ENCODE data around the gene TMOD2. TPM values are rescaled to one million over a fixed set of nuclear protein-coding genes. Genes with fewer than 3 reads are reported as not detected.
"Not testable (repeated sequence)": the region's sequence is repeated elsewhere in the genome, so short reads cannot be mapped to it uniquely, and the experiment has no call there.

Gene TMOD2
- total RNA-seq, 1 donor, result 9.8 TPM

- H3K27ac ChIP-seq (ENCODE audit: low read depth, low read length), result no peak overlapping the region
- no peaks in the 10 kb centered on the region for H3K79me2 ChIP-seq (ENCODE audit: insufficient read depth, low read length)
- no peaks in the 10 kb centered on the region for H3K9me3 ChIP-seq (ENCODE audit: low read depth, low read length)
- no peaks in the 10 kb centered on the region for H4K20me1 ChIP-seq (ENCODE audit: insufficient read depth, low read length)
- no peak overlapping the region for H3K4me3 ChIP-seq (ENCODE audit: insufficient read depth, low read length)
- peak; percentile 62 for DNase-seq (ENCODE audit: insufficient read length, low spot score, missing footprints)
- H3K4me1 ChIP-seq (ENCODE audit: insufficient read depth, low read length), result no peaks in the 10 kb centered on the region
- H2AFZ ChIP-seq (ENCODE audit: low read length), result no peak overlapping the region
- no peak overlapping the region for H3K4me2 ChIP-seq (ENCODE audit: insufficient read depth, low read length)
- H3K36me3 ChIP-seq (ENCODE audit: insufficient read depth, low read length), result no peaks in the 10 kb centered on the region
- H3K27me3 ChIP-seq (ENCODE audit: insufficient read depth, low read length), result no peaks in the 10 kb centered on the region
- no peak for TF ChIP-seq CTCF (IDR thresholded peaks at IDR 0.05; ENCODE audit: extremely low read depth, low read depth, low read length)
Measured at GRCh38 chr15:51780636-51781035, 29.2 kb downstream of the TMOD2 start.

GRCh38 chr15:51781506-51781905 is 30.1 kb downstream of the TMOD2 start:
- DNase-seq (ENCODE audit: insufficient read length, low spot score, missing footprints), result no peak
- H3K4me2 ChIP-seq (ENCODE audit: insufficient read depth, low read length), result no peak overlapping the region
- no peaks in the 10 kb centered on the region for H3K4me1 ChIP-seq (ENCODE audit: insufficient read depth, low read length)
- H3K27me3 ChIP-seq (ENCODE audit: insufficient read depth, low read length), result no peaks in the 10 kb centered on the region
- H3K27ac ChIP-seq (ENCODE audit: low read depth, low read length), result no peak overlapping the region
- H2AFZ ChIP-seq (ENCODE audit: low read length), result no peak overlapping the region
- H3K4me3 ChIP-seq (ENCODE audit: insufficient read depth, low read length), result no peak overlapping the region
- no peaks in the 10 kb centered on the region for H3K36me3 ChIP-seq (ENCODE audit: insufficient read depth, low read length)
- H3K9me3 ChIP-seq (ENCODE audit: low read depth, low read length), result no peaks in the 10 kb centered on the region
- H3K79me2 ChIP-seq (ENCODE audit: insufficient read depth, low read length), result no peaks in the 10 kb centered on the region
- H4K20me1 ChIP-seq (ENCODE audit: insufficient read depth, low read length), result no peaks in the 10 kb centered on the region
- no peak for TF ChIP-seq CTCF (IDR thresholded peaks at IDR 0.05; ENCODE audit: extremely low read depth, low read depth, low read length)

GRCh38 chr15:51782357-51782896 is 31.0 kb downstream of the TMOD2 start:
- no peaks in the 10 kb centered on the region for H4K20me1 ChIP-seq (ENCODE audit: insufficient read depth, low read length)
- H3K4me3 ChIP-seq (ENCODE audit: insufficient read depth, low read length), result no peak overlapping the region
- no peaks in the 10 kb centered on the region for H3K36me3 ChIP-seq (ENCODE audit: insufficient read depth, low read length)
- H3K27ac ChIP-seq (ENCODE audit: low read depth, low read length), result no peak overlapping the region
- H2AFZ ChIP-seq (ENCODE audit: low read length), result no peak overlapping the region
- H3K4me1 ChIP-seq (ENCODE audit: insufficient read depth, low read length), result no peaks in the 10 kb centered on the region
- no peak overlapping the region for H3K4me2 ChIP-seq (ENCODE audit: insufficient read depth, low read length)
- H3K79me2 ChIP-seq (ENCODE audit: insufficient read depth, low read length), result no peaks in the 10 kb centered on the region
- no peaks in the 10 kb centered on the region for H3K9me3 ChIP-seq (ENCODE audit: low read depth, low read length)
- no peaks in the 10 kb centered on the region for H3K27me3 ChIP-seq (ENCODE audit: insufficient read depth, low read length)
- DNase-seq (ENCODE audit: insufficient read length, low spot score, missing footprints), result no peak
- TF ChIP-seq CTCF (IDR thresholded peaks at IDR 0.05; ENCODE audit: extremely low read depth, low read depth, low read length), result peak; percentile 35

GRCh38 chr15:51783967-51784366 is 32.6 kb downstream of the TMOD2 start:
- no peak overlapping the region for H3K4me2 ChIP-seq (ENCODE audit: insufficient read depth, low read length)
- no peak overlapping the region for H3K27ac ChIP-seq (ENCODE audit: low read depth, low read length)
- no peaks in the 10 kb centered on the region for H3K4me1 ChIP-seq (ENCODE audit: insufficient read depth, low read length)
- no peaks in the 10 kb centered on the region for H3K36me3 ChIP-seq (ENCODE audit: insufficient read depth, low read length)
- no peak for DNase-seq (ENCODE audit: insufficient read length, low spot score, missing footprints)
- H3K9me3 ChIP-seq (ENCODE audit: low read depth, low read length), result no peaks in the 10 kb centered on the region
- H2AFZ ChIP-seq (ENCODE audit: low read length), result no peak overlapping the region
- H4K20me1 ChIP-seq (ENCODE audit: insufficient read depth, low read length), result no peaks in the 10 kb centered on the region
- H3K79me2 ChIP-seq (ENCODE audit: insufficient read depth, low read length), result no peaks in the 10 kb centered on the region
- no peaks in the 10 kb centered on the region for H3K27me3 ChIP-seq (ENCODE audit: insufficient read depth, low read length)
- TF ChIP-seq CTCF (IDR thresholded peaks at IDR 0.05; ENCODE audit: extremely low read depth, low read depth, low read length), result no peak
- H3K4me3 ChIP-seq (ENCODE audit: insufficient read depth, low read length), result no peak overlapping the region

- not testable (repeated sequence) for H3K36me3 ChIP-seq (ENCODE audit: insufficient read depth, low read length); H4K20me1 ChIP-seq (ENCODE audit: insufficient read depth, low read length); H3K27me3 ChIP-seq (ENCODE audit: insufficient read depth, low read length); H3K4me2 ChIP-seq (ENCODE audit: insufficient read depth, low read length); DNase-seq (ENCODE audit: insufficient read length, low spot score, missing footprints); H3K9me3 ChIP-seq (ENCODE audit: low read depth, low read length); H3K4me3 ChIP-seq (ENCODE audit: insufficient read depth, low read length); H2AFZ ChIP-seq (ENCODE audit: low read length); H3K4me1 ChIP-seq (ENCODE audit: insufficient read depth, low read length); H3K79me2 ChIP-seq (ENCODE audit: insufficient read depth, low read length); H3K27ac ChIP-seq (ENCODE audit: low read depth, low read length)
Measured at GRCh38 chr15:51787130-51787529, 35.7 kb downstream of the TMOD2 start.

GRCh38 chr15:51792474-51792873 is 41.1 kb downstream of the TMOD2 start:
- H4K20me1 ChIP-seq (ENCODE audit: insufficient read depth, low read length); H3K79me2 ChIP-seq (ENCODE audit: insufficient read depth, low read length); H3K4me3 ChIP-seq (ENCODE audit: insufficient read depth, low read length); DNase-seq (ENCODE audit: insufficient read length, low spot score, missing footprints); H3K27ac ChIP-seq (ENCODE audit: low read depth, low read length); H3K36me3 ChIP-seq (ENCODE audit: insufficient read depth, low read length); H3K4me2 ChIP-seq (ENCODE audit: insufficient read depth, low read length); H3K9me3 ChIP-seq (ENCODE audit: low read depth, low read length); H3K4me1 ChIP-seq (ENCODE audit: insufficient read depth, low read length); H2AFZ ChIP-seq (ENCODE audit: low read length); H3K27me3 ChIP-seq (ENCODE audit: insufficient read depth, low read length): not testable (repeated sequence)

All from osteoblast (primary cell).